Ovary (tissue), 9 donors: ENCODE measurements around the gene PPP1R18. TPM values are rescaled to one million over a fixed set of nuclear protein-coding genes. Genes with fewer than 3 reads are reported as not detected.

Experiments used
- DNase-seq, 5 donors: peaks; one replicate each; pipeline ENCODE4 v3.0.0-alpha.2; 2019 to 2020
- H3K27ac ChIP-seq, 2 donors: fragments of 200-600 bp; one replicate each; pipeline versions ENCODE4 v1.5.1 to v1.8.0; 2019 to 2022
- H3K27me3 ChIP-seq: fragments of 200-600 bp; one replicate; pipeline ENCODE4 v1.8.0; 2022
- H3K36me3 ChIP-seq: fragments of 200-600 bp; sonication (generic); one replicate; pipeline ENCODE4 v1.5.1; 2019
- H3K4me1 ChIP-seq: one replicate; pipeline ENCODE4 v1.8.1; 2013; ENCODE audit warnings: mild to moderate bottlenecking, moderate library complexity; ENCODE audit not compliant: insufficient read depth
- H3K4me3 ChIP-seq: fragments of 200-600 bp; sonication (generic); one replicate; pipeline ENCODE4 v1.5.1; 2017
- H3K9me3 ChIP-seq, 2 donors: fragments of 200-600 bp in 1 of 2; sonication (generic) in 1 of 2; one replicate each; pipeline versions ENCODE4 v1.5.1 to v1.8.1; 2013 to 2019; ENCODE audit warnings: mild to moderate bottlenecking in 1 of 2, moderate library complexity in 1 of 2
- CTCF ChIP-seq, 3 donors: fragments of 450-650 bp in 2 of 3; fragments of 200-600 bp in 1 of 3; IDR thresholded peaks; one replicate each; pipeline versions ENCODE4 v1.5.1 to v1.8.0; 2016 to 2022; ENCODE audit warnings: antibody characterized with exemption in 3 of 3, mild to moderate bottlenecking in 1 of 3
- EP300 ChIP-seq: sonication (generic); formaldehyde crosslinking; IDR thresholded peaks from one replicate; pipeline ENCODE4 v1.6.1; 2017; ENCODE audit warnings: antibody characterized with exemption
- POLR2A ChIP-seq: fragments of 450-650 bp; IDR thresholded peaks from one replicate; pipeline ENCODE4 v1.6.1; 2017; ENCODE audit warnings: antibody characterized with exemption, mild to moderate bottlenecking, moderate library complexity
- WGBS, 3 donors: extraction: QIAGEN DNeasy Blood & Tissue Kit in 1 of 3; methylation state at CpG; one replicate each; pipeline versions ENCODE4 v1.1.5 to v1.1.7; 2013 to 2017; 5-methylcytosine and 5-hydroxymethylcytosine counted together
- intact Hi-C, 4 donors: fragments of 100-400 bp; cut with DNase I; formaldehyde crosslinking; loops; one replicate each; pipeline versions ENCODE4 v1.11.0 to v1.15.1; 2022 to 2023
- polyA plus RNA-seq, 2 donors: library from polyadenylated mRNA; stranded (reverse); fragments of 200-250 nt in 1 of 2; fragments of 350-450 nt in 1 of 2; fragmentation: Illumina TruSeq in 1 of 2; extraction: RNeasy Lipid Tissue Mini Kit (QIAGEN cat#74804) in 1 of 2; gene quantifications; one replicate each; pipeline ENCODE4 v1.2.3, GENCODE V29; 2013 to 2014
- total RNA-seq, 7 donors: library from RNA; depleted of rRNA in 2 of 7; stranded (reverse); fragments of >200 nt in 2 of 7; fragmentation: NEBNext Ultra II Directional in 3 of 7; extraction: Animal tissue kit (Norgen Biotek cat#: 25700) in 3 of 7; gene quantifications; one replicate each; pipeline versions ENCODE4 v1.1.0 to v1.2.4, GENCODE V29; 2016 to 2023
- donor health status: DM: no; HTN: no; CAD: no; lungs with moderate emphysema.
- donor health status: DM: no; HTN: no; CAD: no.
- donor health status: Bipolar disorder and iron deficiency.
- donor health status: DM: yes; HTN: yes; CAD: no.
- donor health status: DM: no; HTN: no; CAD: no.
- donor health status: DM: yes; HTN: yes; CAD: no.

The PPP1R18 gene
- total and polyA plus RNA-seq, 9 donors = 14.7 to 95.9 (median 56.0) TPM

GRCh38 chr6:30714263-30714662 is 27.8 kb upstream of the PPP1R18 start:
- TF ChIP-seq EP300 = no peak
- Histone ChIP-seq H3K4me1 (peaks cover 2% of the 10 kb centered on the region), H3K4me3 (no peak overlapping the region), H3K36me3 (no peaks in the 10 kb centered on the region), H3K27ac (no peak overlapping the region), H3K9me3 (no peaks in the 10 kb centered on the region), H3K27me3 (no peaks in the 10 kb centered on the region)
- no peak for DNase-seq
- WGBS, 3 donors = 93 to 97% (median 94%) methylated on average over 1 of the region's 1 CpG
- intact Hi-C loops = loop anchor here in 1 of 4 donors (2.0 kb wide), 1 partner anchor 15 kb away; no protein-coding TSS in a partner anchor

GRCh38 chr6:30712441-30712945 is 26.0 kb upstream of the PPP1R18 start:
- Histone ChIP-seq H3K27ac (no peak overlapping the region), H3K27me3 (no peaks in the 10 kb centered on the region), H3K4me3 (no peak overlapping the region), H3K9me3 (no peaks in the 10 kb centered on the region), H3K4me1 (no peaks in the 10 kb centered on the region), H3K36me3 (no peaks in the 10 kb centered on the region)
- DNase-seq = peak in 1 of 5 donors; percentile 21
- WGBS, 3 donors = 77 to 90% (median 78%) methylated on average over 7 of the region's 7 CpGs
- TF ChIP-seq POLR2A (no peak), CTCF (IDR thresholded peaks at IDR 0.05) (no peak), EP300 (no peak)
- intact Hi-C loops = no loop called here

GRCh38 chr6:30711758-30712380 is 25.4 kb upstream of the PPP1R18 start:
- H3K4me3 ChIP-seq = no peak overlapping the region

GRCh38 chr6:30709101-30709868 is 22.8 kb upstream of the PPP1R18 start:
- 91 to 100% (median 96%) methylated on average over 2 of the region's 2 CpGs for WGBS, 3 donors
- Histone ChIP-seq H3K4me3 (no peak overlapping the region), H3K27ac (no peak overlapping the region), H3K27me3 (no peaks in the 10 kb centered on the region), H3K4me1 (no peaks in the 10 kb centered on the region), H3K36me3 (no peaks in the 10 kb centered on the region), H3K9me3 (no peaks in the 10 kb centered on the region)
- TF ChIP-seq CTCF (IDR thresholded peaks at IDR 0.05) (no peak), EP300 (no peak), POLR2A (no peak)
- intact Hi-C loops = no loop called here
- no peak for DNase-seq

More at GRCh38 chr6:30711758-30712380, 25.4 kb upstream of the PPP1R18 start:
- intact Hi-C loops = no loop called here
- no peak overlapping the region for H3K27ac ChIP-seq
- WGBS, 3 donors = 86 to 95% (median 88%) methylated on average over 1 of the region's 1 CpG
- no peaks in the 10 kb centered on the region for H3K9me3 ChIP-seq
- peak in 1 of 5 donors; percentile 19 for DNase-seq
- TF ChIP-seq EP300 (no peak), POLR2A (no peak)
- no peaks in the 10 kb centered on the region for H3K27me3 ChIP-seq
- no peaks in the 10 kb centered on the region for H3K36me3 ChIP-seq
- H3K4me1 ChIP-seq = no peaks in the 10 kb centered on the region

- no peaks in the 10 kb centered on the region for H3K27me3 ChIP-seq
- no peaks in the 10 kb centered on the region for H3K4me1 ChIP-seq
- no peaks in the 10 kb centered on the region for H3K36me3 ChIP-seq
- H3K9me3 ChIP-seq = no peaks in the 10 kb centered on the region
- intact Hi-C loops = no loop called here
- WGBS, 3 donors = 74 to 80% (median 77%) methylated on average over 6 of the region's 6 CpGs
- H3K27ac ChIP-seq = no peak overlapping the region
- DNase-seq = peak in 1 of 5 donors; percentile 32
- no peak overlapping the region for H3K4me3 ChIP-seq
- TF ChIP-seq CTCF (IDR thresholded peaks at IDR 0.05) (no peak), POLR2A (no peak), EP300 (no peak)
These were observed 20.9 kb upstream of the PPP1R18 start for GRCh38 chr6:30707281-30707850.
